ENCODE measurements around the gene COG3.
A peak's percentile ranks its signal among the peaks of the same experiment; 100 is the strongest.
"Not testable (repeated sequence)": the region's sequence is repeated elsewhere in the genome, so short reads cannot be mapped to it uniquely, and the experiment has no call there.

The COG3 gene

GRCh38 chr13:45464687-45465453 is at the start of gene COG3:
TSS of gene COG3 (plus strand) at chr13:45464939. CDS start at chr13:45465037, 98 bp downstream.
- DNase-seq (ENCODE audit: extremely low read depth in 1 of 2, low read depth in 1 of 2) = peak; percentile 89 to 90

DNA sequence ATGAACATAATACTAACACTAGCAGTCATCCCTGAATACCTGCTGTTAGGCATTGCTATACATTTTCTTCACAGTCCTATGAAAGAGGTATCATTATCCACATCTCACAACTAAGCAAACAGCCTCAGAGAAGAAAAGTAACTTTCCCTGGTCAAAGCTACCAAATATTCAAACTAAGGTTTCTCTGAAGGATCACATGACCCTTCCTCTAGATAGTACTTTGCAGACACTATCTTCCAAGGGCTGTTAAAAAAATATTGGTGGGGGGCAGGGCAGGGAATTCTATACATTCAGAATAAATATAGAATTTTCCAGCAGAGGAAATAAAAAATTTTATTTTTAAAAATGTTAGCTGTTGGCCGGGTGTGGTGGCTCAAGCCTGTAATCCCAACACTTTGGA is 49.6 kb upstream of the COG3 start:
- no peak for DNase-seq (ENCODE audit: extremely low read depth in 1 of 2, low read depth in 1 of 2)

DNA sequence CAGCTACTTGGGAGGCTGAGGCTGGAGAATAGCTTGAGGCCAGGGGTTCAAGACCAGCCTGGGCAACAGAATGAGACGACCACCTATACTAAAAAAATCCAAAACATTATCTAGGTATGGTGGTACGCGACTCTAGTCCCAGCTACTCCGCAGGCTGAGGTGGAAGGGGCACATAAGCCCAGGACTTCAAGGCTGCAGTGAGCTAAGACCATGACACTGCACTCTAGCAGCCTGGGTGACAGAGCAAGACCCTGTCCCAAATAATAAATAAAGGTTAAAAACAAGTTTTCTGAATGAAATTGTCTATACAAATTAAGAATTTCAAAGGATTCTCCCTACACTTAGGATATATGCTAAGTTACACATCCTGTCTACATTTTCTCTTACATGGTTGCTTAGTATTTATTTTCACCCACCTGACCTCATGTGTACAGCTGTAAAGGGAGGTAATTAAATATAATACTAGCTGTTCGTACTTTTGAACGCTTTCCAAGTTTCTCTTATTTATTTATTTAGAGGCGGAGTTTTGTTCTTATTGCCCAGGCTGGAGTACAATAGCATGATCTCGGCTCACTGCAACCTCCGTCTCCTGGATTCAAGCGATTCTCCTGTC is 48.1 kb upstream of the COG3 start:
- no peak for DNase-seq (ENCODE audit: extremely low read depth in 1 of 2, low read depth in 1 of 2)

DNA sequence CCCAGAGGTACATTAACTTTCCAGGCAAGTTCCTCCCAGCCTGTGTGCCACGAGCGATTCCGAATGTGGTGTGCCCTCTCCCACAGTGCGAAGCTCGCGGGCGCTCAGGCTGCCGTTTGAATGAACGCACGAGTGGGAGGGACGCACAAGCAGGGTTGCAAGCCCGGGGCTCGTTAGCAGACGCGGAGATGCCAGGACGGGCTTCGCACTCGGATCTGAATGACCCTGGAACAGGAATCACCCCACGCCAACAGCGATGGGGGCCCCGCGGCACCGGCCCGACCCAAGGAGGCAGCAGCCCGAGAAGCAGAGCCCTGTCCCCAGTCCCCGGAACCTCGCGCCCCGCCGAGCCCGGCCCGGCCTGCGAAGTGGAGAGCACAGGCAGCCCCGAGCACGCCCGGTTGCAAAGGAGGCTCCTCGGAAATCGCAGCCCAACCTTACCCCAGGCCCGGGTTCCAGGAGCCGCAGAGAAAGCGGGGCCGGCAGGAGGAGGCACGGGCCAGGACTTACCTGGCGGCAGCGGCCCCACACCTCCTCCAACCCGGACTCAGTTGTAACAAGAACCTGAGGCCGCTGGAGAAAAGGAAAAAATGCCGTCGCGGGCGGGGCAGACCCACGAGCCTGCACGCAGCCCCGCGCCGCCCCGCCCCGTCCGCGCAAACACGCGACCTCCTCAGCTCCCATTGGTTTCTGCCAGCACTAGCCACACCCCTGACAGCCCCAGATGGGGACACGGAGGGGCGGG is 46.8 kb upstream of the COG3 start, which contains the start of gene SLC25A30:
Gene SLC25A30 (minus strand): TSS at position 584 of the 745 bp plus-strand sequence. CDS start 6,948 bp downstream, outside the sequence.
- peak; percentile 82 to 87 for DNase-seq (ENCODE audit: extremely low read depth in 1 of 2, low read depth in 1 of 2)

- DNase-seq (ENCODE audit: extremely low read depth in 1 of 2, low read depth in 1 of 2) = not testable (repeated sequence)
Observed at GRCh38 chr13:45419389-45419788, 45.4 kb upstream of the COG3 start.

DNA sequence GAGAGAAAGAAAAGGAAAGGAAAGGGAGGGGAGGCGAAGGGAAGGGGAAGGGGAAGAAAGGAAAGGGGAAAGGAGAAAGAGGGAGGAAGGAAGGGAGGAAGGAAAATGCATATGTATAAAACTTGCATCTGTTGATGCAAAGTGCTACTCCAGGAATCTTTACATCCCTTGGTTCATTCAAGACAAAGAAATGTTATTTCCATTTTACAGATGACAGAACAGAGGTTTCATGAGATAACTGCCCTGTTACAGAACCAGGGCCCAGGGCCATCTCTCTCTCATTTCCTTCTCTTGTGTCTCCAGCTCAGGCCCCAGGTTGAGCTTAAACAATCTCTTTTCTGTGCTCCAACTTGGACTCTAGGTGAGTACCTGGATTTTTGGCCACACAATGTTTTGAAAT is 44.8 kb upstream of the COG3 start:
- no peak for DNase-seq (ENCODE audit: extremely low read depth in 1 of 2, low read depth in 1 of 2)

DNA sequence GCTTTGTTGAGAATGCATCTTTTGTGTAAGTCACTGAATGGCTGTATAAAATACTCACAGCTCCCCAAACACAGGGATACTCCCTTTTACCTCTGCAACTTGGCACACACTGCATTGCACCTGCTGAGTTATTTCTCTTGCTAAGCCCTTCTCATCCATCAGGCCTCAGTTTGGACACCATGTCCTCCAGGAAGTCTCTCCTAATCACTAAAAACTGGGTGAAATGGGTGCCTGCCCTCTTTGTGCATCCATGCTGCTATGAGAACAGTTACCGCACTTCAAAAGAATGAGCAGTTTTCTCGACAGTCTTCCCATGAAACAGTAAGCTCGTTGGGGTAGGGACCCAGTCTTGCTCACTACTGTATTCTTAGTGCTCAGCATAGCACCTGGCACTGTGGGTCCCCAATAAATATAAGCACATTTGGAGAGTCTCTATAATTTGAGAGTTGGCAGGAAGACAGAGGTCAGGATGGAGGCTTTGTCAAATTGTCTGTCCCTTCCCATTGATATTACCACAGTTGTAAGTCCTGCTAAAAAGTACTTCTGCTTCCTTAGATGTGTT is 41.9 kb upstream of the COG3 start:
- DNase-seq (ENCODE audit: extremely low read depth in 1 of 2, low read depth in 1 of 2) = no peak

DNA sequence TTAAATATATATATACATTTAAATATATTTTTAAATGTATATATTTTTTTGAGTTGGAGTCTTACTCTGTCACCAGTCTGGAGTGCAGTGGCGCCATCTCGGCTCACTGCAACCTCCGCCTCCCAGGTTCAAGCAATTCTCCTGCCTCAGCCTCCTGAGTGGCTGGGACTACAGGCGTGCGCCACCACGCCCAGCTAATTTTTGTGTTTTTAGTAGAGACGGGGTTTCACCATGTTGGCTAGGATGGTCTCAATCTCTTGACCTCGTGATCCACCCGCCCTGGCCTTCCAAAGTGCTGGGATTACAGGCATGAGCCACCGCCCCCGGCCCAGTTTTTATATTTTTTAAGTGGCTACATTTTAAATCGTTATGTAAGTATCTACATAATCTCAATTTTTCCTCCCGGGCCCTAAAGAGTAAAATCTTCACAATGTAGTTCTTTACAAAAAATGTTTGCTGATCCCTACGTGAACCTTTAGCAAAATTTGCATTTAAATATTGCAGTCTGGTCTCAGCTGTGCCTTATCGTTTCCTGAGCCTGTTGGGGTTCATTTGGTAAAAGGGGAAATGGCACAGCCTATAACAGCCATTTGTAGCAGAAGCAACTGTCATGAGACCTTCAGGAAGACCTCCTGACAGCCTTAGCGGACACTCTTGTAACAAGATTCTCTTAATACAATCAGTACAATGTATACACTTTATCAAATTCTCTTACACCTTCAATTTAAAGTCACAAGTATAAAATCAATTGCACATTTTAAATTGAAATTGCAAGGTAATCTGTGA is 38.5 kb upstream of the COG3 start:
- not testable (repeated sequence) for DNase-seq (ENCODE audit: extremely low read depth in 1 of 2, low read depth in 1 of 2)

GRCh38 chr13:45432737-45433380 is 31.9 kb upstream of the COG3 start:
- DNase-seq (ENCODE audit: extremely low read depth in 1 of 2, low read depth in 1 of 2) = no peak

DNA sequence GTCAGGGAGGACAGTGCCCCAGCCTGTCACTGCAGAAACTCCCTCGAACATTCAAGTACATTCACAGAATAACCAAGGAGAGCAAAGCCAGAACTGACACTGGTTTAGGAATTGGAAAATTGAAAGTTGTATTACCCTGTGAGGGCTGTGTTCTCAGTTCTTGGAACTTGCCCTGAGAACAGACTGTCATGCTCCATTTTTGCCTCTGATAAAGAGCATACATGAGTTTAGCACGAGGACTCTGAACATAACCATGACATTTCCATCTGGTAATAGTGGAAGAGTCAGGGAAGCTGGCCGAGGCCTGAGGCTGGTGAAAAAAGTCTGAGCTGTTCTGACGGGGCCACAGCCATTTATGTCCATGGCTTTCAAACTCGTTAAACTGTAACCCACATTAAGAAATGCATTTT is 31.4 kb upstream of the COG3 start:
- no peak for DNase-seq (ENCODE audit: extremely low read depth in 1 of 2, low read depth in 1 of 2)

DNA sequence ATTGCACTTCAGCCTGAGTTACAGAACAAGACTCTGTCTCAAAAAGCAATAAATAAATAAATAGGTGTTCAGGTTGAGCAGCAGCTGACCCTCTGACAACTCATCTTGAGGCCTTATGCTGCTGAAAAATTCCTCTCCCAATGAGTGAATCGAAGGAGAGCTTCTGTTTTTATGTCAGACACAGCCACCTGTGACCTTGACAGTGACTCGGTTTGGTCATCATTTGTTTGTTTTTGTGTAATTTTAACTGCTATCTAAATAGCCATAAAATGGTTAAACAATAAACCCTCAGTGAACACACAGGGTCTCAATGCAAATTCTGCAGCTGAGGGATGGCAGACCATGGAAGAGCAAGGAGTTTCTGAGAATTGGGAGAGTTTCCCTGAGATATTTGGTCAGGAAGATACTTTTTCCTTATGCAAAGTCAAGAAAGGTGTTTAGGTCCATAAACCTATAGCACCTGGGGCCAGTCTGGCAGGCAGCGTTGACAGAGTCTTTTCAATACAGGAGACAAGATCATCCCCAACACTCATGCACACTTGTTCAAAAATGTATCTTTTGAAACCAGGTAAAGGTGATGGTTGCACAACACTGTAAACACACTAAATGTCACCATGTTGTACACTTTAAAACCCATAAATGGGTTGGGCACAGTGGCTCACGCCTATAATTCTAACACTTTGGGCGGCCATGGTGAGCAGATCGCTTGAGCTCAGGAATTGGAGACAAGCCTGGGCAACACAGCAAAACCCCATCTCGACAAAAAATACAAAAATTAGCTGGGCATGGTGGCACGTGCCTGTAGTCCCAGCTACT is 30.0 kb upstream of the COG3 start:
- no peak for DNase-seq (ENCODE audit: extremely low read depth in 1 of 2, low read depth in 1 of 2)

GRCh38 chr13:45436332-45436731 is 28.4 kb upstream of the COG3 start:
- DNase-seq (ENCODE audit: extremely low read depth in 1 of 2, low read depth in 1 of 2) = no peak

DNA sequence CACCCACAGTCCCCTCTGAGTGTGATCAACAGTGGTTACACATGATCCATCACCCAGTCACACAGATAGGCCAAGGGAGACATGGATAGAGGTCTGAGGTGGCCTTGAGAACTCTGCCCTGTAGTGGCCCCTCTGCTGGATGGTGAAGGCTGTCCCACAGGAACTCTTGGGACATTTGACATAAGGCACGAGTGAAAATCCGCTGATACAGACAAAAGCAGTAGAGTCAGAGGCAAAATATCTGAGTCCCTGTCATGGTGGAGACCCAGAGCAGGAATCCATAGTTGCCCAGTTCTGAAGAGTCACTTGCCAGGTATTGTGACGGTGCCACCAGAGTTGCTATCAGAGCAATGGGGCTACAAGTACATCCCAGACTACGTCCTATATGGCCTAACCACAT is 27.8 kb upstream of the COG3 start:
- no peak for DNase-seq (ENCODE audit: extremely low read depth in 1 of 2, low read depth in 1 of 2)

GRCh38 chr13:45437947-45438346 is 26.8 kb upstream of the COG3 start:
- no peak for DNase-seq (ENCODE audit: extremely low read depth in 1 of 2, low read depth in 1 of 2)

GRCh38 chr13:45439008-45439407 is 25.7 kb upstream of the COG3 start:
- no peak for DNase-seq (ENCODE audit: extremely low read depth in 1 of 2, low read depth in 1 of 2)

GRCh38 chr13:45439781-45440462 is 24.8 kb upstream of the COG3 start:
- DNase-seq (ENCODE audit: extremely low read depth in 1 of 2, low read depth in 1 of 2) = no peak

- no peak for DNase-seq (ENCODE audit: extremely low read depth in 1 of 2, low read depth in 1 of 2)
Observed at GRCh38 chr13:45441633-45442032, 23.1 kb upstream of the COG3 start.

GRCh38 chr13:45445053-45445452 is 19.7 kb upstream of the COG3 start:
- DNase-seq (ENCODE audit: extremely low read depth in 1 of 2, low read depth in 1 of 2) = no peak

DNA sequence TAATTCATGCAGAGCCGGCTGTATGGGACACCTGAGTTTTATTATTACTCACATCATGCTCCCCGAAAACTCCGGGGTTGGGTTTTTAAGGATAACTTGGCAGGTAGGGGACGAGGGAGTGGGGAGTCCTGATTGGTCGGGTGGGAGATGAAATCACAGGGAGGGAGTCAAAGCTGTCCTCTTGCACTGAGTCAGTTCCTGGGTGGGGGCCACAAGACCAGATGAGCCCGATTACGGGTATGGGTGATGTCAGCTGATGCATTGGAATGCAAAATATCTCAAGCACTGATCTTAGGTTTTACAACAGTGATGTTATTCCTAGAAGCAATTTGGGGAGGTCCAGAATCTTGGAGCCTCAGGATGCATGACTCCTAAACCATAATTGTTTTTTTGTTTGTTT is 18.6 kb upstream of the COG3 start:
- DNase-seq (ENCODE audit: extremely low read depth in 1 of 2, low read depth in 1 of 2) = no peak
